NCI-H2196 treated with DMSO at 0.1 percent for 48 hours (cell line): ENCODE data around the gene MALSU1.
A peak's percentile ranks its signal among the peaks of the same experiment; 100 is the strongest.

Experiments
- DNase-seq: peaks from one replicate; lab custom pipeline; 2025; ENCODE audit not compliant: unreplicated experiment; lab: John Stamatoyannopoulos, UW

The MALSU1 gene

DNA sequence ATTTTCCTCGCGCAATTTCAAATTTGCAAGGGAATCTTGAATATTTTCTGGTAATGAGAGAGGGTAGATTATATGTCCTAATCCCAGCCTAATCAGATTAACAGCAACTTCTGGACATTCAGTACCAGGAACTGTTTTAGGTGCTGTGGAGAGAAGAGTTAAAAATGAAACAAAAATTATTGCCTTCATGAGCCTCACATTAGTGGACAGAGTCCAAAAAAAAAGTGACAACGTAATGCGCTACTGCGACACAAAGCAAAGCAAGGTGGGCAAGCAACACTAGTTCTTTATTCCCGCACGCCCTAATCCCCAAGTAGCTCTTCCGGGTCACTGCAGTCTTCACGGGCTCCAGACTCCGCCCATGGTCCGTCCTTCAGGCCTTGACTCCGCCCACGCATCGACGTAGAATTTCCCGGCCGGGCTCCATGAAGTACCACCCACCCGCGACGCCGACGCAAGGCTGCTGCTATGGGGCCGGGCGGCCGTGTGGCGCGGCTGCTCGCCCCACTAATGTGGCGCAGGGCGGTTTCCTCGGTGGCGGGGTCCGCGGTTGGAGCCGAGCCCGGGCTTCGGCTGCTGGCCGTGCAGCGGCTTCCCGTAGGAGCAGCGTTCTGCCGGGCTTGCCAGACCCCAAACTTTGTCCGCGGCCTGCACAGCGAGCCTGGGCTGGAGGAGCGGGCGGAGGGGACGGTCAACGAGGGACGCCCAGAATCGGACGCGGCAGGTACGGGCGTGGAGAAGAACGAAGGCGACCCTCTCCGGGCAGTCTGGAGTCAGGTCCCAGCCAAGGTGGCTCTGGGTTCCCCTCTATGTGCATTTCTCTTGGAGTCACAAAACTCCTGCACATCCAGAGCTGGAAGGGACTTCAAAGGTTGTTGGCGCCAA is at the start of gene MALSU1:
MALSU1 (plus strand) TSS at position 455 of the 885 bp plus-strand sequence; CDS start at position 469, 14 bp downstream.
- peak; percentile 94 for DNase-seq

DNA sequence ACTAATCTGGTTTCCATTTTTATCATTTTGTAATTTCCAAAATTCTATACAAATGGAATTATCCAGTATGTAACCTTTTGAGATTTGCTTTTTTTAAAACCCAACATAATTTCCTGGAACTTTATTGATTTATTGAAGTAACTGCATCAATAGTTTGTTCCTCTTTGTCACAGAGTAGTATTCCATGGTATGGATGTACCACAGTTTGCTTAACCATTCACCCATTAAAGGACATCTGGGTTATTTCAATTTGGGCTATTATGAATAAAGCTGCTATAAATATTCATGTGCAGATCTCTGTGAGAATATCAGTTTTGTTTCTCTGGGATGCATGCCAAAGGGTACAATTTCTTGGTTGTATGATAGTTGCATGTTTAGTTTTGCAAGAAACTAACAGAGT is 49.7 kb upstream of the MALSU1 start:
- no peak for DNase-seq

DNA sequence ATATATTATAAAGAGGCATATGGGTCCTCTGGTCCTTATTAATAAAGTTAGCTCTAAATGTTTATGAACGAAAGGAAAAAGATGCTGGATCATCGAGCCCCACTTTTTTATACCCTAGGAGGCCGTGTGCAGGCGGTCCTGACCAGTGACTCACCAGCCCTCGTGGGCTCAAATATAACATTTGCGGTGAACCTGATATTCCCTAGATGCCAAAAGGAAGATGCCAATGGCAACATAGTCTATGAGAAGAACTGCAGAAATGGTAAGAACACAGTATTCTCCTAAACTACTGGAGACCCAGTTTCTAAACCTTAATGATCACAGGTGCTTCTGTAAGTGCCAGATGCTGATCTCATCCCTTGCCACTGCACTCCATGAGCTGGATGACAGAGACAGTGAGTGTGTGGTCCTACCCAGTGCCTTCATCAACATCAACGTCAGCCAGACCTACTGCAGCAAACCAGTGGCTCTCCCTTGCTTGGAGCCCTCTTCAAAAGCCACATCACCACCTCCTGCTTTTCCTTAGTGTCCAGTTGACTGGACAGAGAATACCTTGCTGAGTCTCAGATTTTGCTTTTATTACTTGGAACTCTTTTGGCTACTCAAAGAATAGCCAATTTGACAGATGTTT is 45.0 kb upstream of the MALSU1 start:
- DNase-seq: no peak

DNA sequence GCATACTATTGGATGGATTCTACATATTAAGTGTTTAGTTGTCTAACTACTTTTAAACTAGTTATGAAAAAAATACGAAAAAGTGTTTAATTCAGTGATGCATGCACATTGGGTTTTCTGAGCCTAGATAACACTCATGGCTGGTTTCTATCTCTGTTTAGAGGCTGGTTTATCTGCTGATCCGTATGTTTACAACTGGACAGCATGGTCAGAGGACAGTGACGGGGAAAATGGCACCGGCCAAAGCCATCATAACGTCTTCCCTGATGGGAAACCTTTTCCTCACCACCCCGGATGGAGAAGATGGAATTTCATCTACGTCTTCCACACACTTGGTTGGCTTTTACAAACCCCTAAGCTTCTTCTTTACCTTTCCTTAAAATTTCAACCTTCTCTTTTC is 42.4 kb upstream of the MALSU1 start:
- no peak for DNase-seq

DNA sequence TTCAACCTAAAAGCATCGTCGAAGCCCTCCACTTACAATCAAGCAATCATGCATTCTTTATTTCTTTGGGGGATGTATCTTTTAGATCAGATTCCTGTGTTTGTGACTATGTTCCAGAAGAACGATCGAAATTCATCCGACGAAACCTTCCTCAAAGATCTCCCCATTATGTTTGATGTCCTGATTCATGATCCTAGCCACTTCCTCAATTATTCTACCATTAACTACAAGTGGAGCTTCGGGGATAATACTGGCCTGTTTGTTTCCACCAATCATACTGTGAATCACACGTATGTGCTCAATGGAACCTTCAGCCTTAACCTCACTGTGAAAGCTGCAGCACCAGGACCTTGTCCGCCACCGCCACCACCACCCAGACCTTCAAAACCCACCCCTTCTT is 38.8 kb upstream of the MALSU1 start:
- DNase-seq: no peak

DNA sequence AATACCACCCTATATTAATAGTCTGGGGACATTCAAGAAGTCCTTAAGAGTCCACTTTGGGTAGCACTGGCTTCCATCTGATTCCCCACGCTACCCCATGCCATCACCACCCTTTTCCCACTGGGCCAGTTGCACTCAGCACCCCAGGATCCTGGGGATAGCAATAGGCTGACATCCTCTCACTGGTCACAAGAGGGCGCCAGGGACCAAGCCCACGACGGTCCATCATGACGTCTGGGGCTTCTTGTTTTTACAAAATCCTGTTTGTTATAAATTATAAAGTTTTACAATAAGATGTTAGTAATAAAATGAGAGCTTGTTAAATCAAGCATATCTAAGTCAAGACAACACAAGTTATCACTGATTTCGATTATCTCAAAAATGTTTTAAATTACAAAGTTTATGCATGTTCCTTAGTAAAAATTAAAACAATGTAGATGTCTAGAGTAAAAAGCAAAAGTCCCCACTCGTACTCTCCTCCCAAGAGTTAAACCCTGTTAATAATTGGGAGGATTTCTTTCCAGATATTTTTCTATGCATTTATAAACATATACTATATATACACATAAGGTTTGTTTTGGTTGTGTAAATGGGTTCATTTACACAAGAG is 37.2 kb upstream of the MALSU1 start:
- peak; percentile 18 for DNase-seq

DNA sequence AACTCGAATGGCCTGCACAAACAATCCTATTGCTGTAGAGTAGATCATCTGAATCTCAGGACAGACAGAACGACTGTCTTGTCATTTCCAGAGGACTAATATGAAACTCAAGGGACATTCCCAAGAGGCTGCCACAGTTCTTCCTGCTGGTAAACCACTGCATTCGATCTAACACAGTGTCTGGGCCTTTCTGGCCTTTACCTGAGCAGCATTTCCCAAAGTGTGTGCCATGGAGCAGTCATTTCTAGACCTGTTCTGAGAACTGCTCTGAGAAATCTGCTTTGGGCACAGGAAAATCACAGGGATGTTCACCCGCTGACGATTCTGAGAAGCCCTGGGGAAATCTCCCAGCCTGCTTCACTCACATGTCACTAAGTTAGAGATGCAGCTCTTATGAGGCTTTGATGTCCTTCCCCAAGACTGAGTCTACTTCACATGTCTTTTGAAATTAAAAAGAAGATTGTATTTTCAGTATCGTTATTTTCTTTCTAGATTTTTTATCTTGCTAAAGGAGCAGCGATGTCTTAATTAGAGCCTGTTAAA is 34.2 kb upstream of the MALSU1 start:
- DNase-seq: no peak

DNA sequence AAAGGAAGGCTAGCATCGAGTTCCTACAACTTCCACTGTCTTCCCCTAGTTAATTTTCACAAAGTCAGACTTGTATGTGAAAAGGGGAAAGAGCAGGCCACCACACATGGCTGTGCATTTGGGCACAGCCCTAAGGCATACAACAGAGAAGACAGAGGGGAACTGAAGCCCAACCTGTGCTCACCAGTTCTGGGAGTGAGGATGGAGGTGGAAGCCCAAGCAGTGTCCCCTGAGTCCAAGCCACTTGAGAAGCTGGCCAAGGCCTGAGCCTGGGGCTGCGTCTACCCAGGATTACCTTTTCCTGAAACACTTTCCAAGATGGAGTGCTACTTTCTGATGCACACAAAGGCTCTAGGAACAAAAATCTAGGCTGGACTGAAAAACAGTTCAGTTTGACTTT is 32.2 kb upstream of the MALSU1 start:
- DNase-seq: no peak

DNA sequence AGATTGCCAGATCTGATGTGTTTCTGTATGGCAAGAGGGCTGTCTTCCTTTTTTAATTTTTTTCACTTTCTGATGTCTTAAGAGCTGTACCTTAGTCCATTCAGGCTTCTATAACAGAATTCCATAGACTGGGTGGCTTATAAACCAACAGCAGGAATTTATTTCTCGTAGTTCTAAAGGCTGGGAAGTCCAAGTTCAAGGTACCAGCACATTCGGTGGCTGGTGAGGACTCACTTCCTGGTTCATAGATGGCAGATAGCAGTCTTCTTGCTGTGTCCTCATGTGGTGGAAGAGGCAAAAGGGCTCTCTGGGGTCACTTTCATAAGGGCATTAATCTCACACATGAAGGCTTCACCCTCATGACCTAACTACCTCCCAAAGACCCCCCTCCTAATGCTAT is 31.8 kb upstream of the MALSU1 start:
- no peak for DNase-seq

DNA sequence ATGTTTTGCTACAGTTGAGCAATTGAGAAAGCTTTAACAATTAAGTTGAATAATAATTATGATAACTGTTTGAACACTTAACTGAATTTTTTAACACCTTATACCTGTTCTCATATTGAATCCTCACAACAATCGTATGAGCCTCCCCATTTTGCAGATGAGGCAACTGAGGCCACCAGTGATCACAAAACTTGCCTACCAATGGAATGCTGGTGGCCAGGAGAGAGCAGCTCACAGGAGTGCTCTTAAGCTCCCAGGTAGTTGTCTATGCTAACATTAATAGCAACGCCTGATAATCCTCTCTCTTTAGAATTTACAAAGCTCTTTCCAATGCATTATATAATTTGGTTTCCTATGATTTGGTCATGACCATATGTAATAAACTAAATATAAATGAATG is 31.0 kb upstream of the MALSU1 start:
- no peak for DNase-seq

DNA sequence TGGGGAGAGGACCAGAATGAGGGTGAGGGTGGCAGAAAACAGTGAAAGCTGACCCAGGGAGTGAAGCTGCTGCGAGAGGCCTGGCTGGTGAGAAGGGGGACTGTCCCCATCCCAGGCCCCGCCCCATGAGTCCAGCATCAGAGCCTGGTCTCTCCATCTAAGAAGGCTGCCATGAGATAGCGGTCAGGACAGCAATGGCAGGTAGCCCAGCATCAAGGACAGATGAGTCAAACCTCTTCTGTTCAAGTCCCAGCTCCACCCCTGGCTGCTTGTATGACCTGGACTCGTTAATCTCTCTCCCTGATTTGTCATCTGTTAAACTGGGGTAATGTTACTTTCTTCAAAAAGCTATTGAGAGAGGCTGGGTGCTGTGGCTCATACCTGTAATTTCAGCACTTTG is 30.4 kb upstream of the MALSU1 start:
- DNase-seq: no peak

DNA sequence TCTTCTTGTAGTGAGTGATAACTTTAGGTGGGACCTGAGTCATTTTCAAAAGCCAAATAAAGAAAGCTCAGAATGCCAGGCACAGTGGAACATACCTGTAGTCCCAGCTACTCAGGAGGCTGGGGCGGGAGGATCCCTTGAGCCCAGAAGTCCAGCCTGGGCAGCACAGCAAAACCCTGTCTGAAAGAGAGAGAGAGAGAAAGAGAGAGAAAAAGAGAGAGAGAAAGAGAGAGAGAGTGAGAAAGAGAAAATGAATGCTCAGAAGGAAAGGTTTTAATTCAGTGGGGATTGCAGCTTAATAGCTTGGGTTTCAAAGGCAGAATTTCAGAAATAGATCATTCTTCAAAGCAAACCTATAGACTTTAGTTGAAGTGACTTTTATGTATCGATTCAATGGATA is 26.9 kb upstream of the MALSU1 start:
- DNase-seq: no peak

DNA sequence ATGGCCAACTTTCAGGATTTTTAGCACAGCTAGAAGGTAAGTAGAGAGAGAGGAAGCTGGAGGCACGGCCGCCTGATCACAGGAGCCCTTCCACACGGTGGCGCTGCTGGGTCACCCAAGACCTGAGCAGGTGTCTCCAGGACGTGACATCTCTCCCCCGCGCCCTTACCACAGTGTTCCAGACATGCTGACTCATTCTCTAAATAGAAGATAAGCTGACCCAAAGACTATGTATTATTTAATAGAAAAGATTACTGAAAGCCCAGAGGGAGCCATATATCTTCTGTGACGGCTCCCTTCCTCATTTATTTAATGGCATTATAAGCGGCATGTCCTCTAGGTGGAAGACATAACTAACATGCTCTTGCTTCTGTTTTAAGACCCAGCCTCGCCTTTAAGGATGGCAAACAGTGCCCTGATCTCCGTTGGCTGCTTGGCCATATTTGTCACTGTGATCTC is 26.0 kb upstream of the MALSU1 start:
- DNase-seq: peak; percentile 89

DNA sequence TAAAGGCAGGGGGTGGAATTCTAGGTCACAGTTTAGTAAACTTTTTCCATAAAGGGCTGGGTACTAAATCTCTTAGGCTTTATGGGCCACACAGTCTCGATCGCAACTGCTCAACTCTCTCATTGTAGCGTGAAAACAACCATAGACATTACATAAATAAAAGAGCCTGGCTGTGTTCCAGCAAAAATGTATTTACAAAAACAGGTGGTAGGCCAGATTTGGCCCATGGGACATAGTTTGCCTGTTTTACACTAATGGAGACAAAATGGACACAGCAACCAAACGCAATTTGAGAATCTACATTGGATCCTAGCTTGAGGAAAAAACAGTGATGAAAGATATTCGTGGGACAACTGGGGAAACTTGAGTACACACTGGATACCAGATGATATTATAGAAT is 23.2 kb upstream of the MALSU1 start:
- DNase-seq: no peak

DNA sequence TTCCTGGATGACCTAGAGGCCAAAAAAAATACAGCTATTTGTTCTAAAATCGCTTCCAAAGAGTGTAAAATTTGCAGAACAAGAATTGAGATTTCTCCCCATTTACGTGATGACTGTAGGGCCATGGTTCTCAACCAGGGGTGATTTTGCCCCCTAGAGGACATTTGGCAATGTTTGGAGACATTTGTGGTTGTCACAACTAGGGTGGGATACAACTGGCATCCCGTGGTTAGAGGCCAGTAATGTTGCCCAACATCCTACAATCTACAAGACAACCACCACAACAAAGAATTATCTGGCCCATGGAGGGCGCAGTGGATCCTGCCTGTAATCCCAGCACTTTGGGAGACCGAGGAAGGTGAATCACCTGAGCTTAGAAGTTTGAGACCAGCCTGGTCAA is 22.8 kb upstream of the MALSU1 start:
- no peak for DNase-seq

DNA sequence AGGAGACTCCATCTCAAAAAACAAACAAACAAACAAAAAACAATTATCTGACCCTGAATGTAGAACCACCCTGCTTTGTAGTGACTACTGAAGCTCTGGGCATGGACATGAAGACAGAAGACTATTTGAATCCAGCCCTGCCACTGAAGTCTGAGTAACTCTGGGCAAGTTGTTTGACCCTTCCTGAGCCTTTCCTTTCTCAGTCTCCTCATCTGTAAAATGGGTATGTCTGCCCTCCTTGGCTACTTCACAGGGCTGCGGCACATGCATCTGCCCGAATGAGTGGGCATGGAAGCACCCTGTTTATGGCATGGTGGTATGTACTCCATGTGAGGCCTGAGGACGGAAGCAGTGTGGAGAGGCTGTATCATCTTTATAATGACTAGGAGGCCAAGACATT is 22.2 kb upstream of the MALSU1 start:
- no peak for DNase-seq

DNA sequence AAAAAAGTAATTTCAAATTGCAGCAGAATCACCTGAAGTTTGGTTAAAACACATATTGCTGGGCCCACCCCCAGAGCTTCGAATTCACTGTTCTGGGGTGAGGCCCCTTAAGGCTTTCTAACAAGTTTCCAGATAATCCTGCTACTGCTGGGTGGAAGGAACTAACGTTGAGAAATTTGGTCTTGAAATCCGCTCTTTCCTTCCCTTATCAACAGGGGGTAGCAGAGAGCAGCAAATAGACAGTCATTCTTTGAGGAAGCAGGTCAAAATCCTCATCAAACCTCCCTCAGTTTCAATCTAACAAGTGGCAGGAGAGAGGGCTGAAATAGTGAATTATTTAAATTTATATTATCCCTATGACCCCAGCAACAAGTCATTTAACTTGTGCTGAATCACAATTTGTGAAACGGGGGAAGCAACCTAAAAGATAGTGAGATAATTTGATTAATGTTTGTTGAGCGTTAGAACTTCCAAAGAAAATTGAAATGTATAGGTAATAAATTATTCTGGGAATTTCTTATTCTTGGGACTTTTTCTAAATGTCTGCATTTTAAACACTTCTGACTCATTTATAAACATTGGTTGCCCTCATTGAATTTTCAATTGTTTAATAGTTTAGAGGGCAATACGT is 21.7 kb upstream of the MALSU1 start:
- peak; percentile 49 for DNase-seq

DNA sequence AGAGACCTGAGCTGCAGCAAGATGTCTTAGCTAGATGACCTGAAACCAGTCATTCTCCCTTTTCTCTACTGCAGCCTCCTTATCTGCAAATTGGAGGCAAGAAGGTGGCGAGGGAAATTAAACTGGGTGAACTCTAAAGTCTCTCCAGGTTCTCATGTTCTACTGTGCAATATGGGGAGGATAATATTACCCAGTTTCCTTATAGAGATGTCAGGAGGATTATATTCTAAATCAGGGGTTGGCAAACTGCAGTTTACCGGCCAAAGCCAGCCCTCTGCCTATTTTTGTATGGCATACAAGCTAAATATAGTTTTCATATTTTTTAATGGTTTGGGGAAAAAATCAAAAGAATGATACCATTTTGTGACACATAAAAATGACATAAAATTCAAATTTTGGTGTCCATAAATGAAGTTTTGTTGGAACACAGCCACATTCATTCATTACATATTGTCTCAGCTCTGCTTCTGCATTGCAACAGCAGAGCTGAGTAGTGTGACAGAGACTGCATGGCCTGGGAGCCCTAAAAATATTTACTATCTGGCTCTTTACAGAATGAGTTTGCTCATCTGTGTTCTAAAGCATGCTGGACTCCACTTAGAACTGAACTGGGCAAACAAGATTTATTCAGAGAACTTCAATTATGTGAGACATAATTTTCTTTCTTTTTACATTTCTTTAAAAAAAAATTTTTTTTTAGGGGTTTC is 19.2 kb upstream of the MALSU1 start:
- no peak for DNase-seq

DNA sequence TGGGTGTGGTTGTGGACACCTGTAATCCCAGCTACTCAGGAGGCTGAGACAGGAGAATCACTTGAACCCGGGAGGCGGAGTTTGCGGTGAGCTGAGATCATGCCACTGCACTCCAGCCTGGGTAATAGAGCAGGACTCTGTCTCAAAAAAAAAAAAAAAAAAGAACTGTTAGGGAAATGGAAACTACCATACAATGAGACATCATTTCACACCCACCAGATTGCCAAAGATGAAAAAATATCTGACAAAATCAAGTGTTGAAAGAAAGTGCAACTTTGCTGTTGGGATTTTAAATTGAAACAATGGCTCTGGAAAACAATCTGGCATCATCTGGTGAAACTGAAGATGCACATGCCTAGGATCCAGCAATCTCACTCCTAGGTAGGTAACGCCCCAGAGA is 16.1 kb upstream of the MALSU1 start:
- DNase-seq: no peak

DNA sequence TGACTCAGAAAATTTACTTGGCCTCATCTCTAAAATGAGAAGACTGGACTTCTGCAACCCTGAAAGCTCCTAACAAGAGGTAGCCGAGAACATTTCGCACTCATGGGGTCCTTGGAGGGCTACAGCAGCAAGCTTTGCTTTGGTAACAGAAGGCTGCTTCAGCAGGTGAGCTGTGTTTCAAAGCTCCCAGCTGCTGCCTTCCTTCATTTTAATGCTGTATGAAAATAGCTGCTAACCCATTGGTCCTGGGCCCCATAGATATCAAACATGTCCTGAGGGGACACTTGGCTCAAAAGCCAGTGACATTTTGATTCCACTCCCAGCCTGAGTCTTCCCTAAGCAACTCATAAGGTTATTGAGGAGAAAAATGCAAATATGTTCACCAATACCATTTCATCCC is 14.3 kb upstream of the MALSU1 start:
- DNase-seq: no peak
